Measurements from ENCODE around the gene GASK1A. TPM values are rescaled to one million over a fixed set of nuclear protein-coding genes. Genes with fewer than 3 reads are reported as not detected.

The GASK1A gene
- total and polyA plus RNA-seq, 2 of the 8 experiments (the other 6 are each of a cell fraction or from before 2014, with no cell fraction given), result 4.7 to 7.9 TPM

DNA sequence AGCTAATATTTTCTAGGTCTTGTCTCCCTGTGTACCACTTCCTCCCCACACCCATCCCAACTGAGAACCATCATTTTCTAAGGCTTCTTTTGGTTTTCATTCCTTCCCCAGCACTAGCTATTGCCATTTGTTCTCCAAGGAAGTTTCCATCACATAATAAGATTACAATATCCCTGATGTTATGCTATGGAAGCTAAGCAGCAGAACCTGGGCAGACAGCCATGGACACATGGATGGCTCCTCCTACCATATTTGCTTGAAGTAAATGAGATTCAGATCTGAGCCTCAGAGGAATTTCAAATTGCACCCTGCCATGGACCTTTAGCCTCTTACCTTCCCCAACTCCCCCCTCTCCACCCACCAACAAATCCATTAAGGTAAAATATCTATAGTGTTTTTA, 31.5 kb downstream of the GASK1A start:
- Histone ChIP-seq H2BK20ac (ENCODE audit: low read length) (no peak overlapping the region), H2BK12ac (ENCODE audit: low read depth, low read length) (no peak overlapping the region), H3K27ac (ENCODE audit: low read depth, low read length) (no peak overlapping the region), H3K4me1 (replicated peaks in 1 of 4; ENCODE audit: control insufficient read depth in 3 of 4, insufficient read depth in 4 of 4, low read length in 3 of 4) (no peaks in the 10 kb centered on the region; a peak in 1 of 7 replicates), H2BK120ac (replicated peaks; ENCODE audit: low read depth, low read length) (no peak overlapping the region), H3K14ac (ENCODE audit: insufficient read length) (no peak overlapping the region), H3K36me3 (ENCODE audit: control insufficient read depth in 2 of 4, insufficient read depth in 4 of 4, low read length in 3 of 4) (no peaks in the 10 kb centered on the region; a peak in 1 of 8 replicates), H4K8ac (ENCODE audit: extremely low read depth, insufficient read depth, low read length) (no peak overlapping the region), H3K4ac (replicated peaks; ENCODE audit: insufficient read length, low read depth, low read length) (no peak overlapping the region), H4K91ac (replicated peaks; ENCODE audit: insufficient read length, low read length) (no peak overlapping the region), H2AK5ac (ENCODE audit: low read depth, low read length) (no peak overlapping the region), H2BK5ac (ENCODE audit: low read depth, low read length) (no peak overlapping the region), H3K18ac (ENCODE audit: extremely low read depth, low read length) (no peak overlapping the region), H3K27me3 (replicated peaks in 1 of 4; ENCODE audit: control insufficient read depth in 3 of 4, extremely low read depth in 1 of 4, insufficient read depth in 3 of 4, low read length in 3 of 4) (no peaks in the 10 kb centered on the region), H3K4me3 (ENCODE audit: extremely low read depth in 1 of 4, insufficient read depth in 2 of 4, low read depth in 3 of 4, low read length in 4 of 4) (no peak overlapping the region), H2BK15ac (ENCODE audit: low read length) (no peak overlapping the region), H2AFZ (ENCODE audit: low read length) (no peak overlapping the region), H3K23me2 (ENCODE audit: low read depth, low read length) (0 out of 2 replicates have a peak, but pooled peaks cover 2% of the 10 kb centered on the region), H3K9ac (replicated peaks in 1 of 4; ENCODE audit: extremely low read depth in 1 of 4, low read depth in 3 of 4, low read length in 3 of 4) (no peak overlapping the region), H4K5ac (ENCODE audit: insufficient read length, low read depth, low read length) (no peak overlapping the region), H3K9me3 (ENCODE audit: insufficient read depth in 2 of 2, low read depth in 1 of 2, low read length in 1 of 2) (peaks cover 6 to 15% of the 10 kb centered on the region in 2 experiments; a peak in 2 of 4 replicates), H3K23ac (ENCODE audit: insufficient read length) (no peak overlapping the region), H3K4me2 (ENCODE audit: insufficient read depth in 1 of 2, low read depth in 2 of 2, low read length in 2 of 2) (no peak overlapping the region), H3K79me1 (ENCODE audit: low read depth, low read length) (peaks cover 3% of the 10 kb centered on the region; the same call in 1 of the 2 replicates), H3K56ac (replicated peaks; ENCODE audit: insufficient read length, low read depth, low read length) (no peak overlapping the region), H4K20me1 (replicated peaks in 1 of 2; ENCODE audit: control insufficient read depth in 1 of 2, insufficient read depth in 2 of 2, low read length in 2 of 2) (no peaks in the 10 kb centered on the region), H3K79me2 (ENCODE audit: control insufficient read depth in 1 of 2, insufficient read depth in 2 of 2, low read length in 2 of 2) (no peaks in the 10 kb centered on the region)
- ChIA-PET POLR2A (ENCODE audit: partially characterized antibody) (no interaction called here), CTCF (ENCODE audit: partially characterized antibody) (interaction anchor here (1.0 to 5.9 kb wide), 3 partner anchors 13 to 48 kb away, joined by 3 to 65 read pairs (median 5); partner anchors contain the start of gene GASK1A)
- FAIRE-seq (no peak), DNase-seq (ENCODE audit: low read depth in 1 of 2, low spot score in 2 of 2) (no peak)
- no peak for TF ChIP-seq JUN (IDR thresholded peaks at IDR 0.05; ENCODE audit: low read depth, low read length)
- TF ChIP-seq KDM4A (IDR thresholded peaks at IDR 0.05; ENCODE audit: low read depth, low read length, severe bottlenecking), result no peak
- no peak for TF ChIP-seq CHD1 (IDR thresholded peaks at IDR 0.05; ENCODE audit: low read depth, low read length)
- no peak for TF ChIP-seq POLR2AphosphoS5 (IDR thresholded peaks at IDR 0.05; ENCODE audit: low read depth, low read length)
- TF ChIP-seq TEAD4 (IDR thresholded peaks at IDR 0.05; ENCODE audit: low read depth, low read length), result no peak
- no peak for TF ChIP-seq EGR1 (IDR thresholded peaks at IDR 0.05; ENCODE audit: borderline replicate concordance, low read depth, low read length)
- no peak for TF ChIP-seq SRF (IDR thresholded peaks at IDR 0.05; ENCODE audit: low read depth, low read length)
- no peak for TF ChIP-seq SP2 (IDR thresholded peaks at IDR 0.05; ENCODE audit: low read length)
- no peak for TF ChIP-seq MAFK (IDR thresholded peaks at IDR 0.05; ENCODE audit: low read depth, low read length)
- no peak for TF ChIP-seq RAD21 (IDR thresholded peaks at IDR 0.05 in 1 of 2, conservative IDR thresholded peaks at IDR 0.05 in 1 of 2; ENCODE audit: low read depth in 2 of 2, low read length in 2 of 2)
- TF ChIP-seq POU5F1 (IDR thresholded peaks at IDR 0.05; ENCODE audit: low read depth, low read length), result no peak
- TF ChIP-seq PHF8 (conservative IDR thresholded peaks at IDR 0.05; ENCODE audit: low read depth, low read length), result no peak
- no peak for TF ChIP-seq SIN3A (conservative IDR thresholded peaks at IDR 0.05 in 1 of 2, IDR thresholded peaks at IDR 0.05 in 1 of 2; ENCODE audit: low read depth in 1 of 2, low read length in 2 of 2)
- no peak for TF ChIP-seq EP300 (IDR thresholded peaks at IDR 0.05; ENCODE audit: borderline replicate concordance in 1 of 2, low read depth in 2 of 2, low read length in 2 of 2)
- TF ChIP-seq NANOG (IDR thresholded peaks at IDR 0.05; ENCODE audit: insufficient read depth, low read depth, low read length, poor library complexity, severe bottlenecking), result no peak
